Measurements from ENCODE around the gene PCDHGA6. TPM values are rescaled to one million over a fixed set of nuclear protein-coding genes. Genes with fewer than 3 reads are reported as not detected.
"Not testable (repeated sequence)": the region's sequence is repeated elsewhere in the genome, so short reads cannot be mapped to it uniquely, and the experiment has no call there.

PCDHGA6 gene
- polyA plus RNA-seq, 3 donors, result 6.4 to 8.5 (median 7.9) TPM

- not testable (repeated sequence) for DNase-seq
Measured at GRCh38 chr5:141387557-141388311, 14.0 kb downstream of the PCDHGA6 start, which contains the start of gene PCDHGB4. Gene PCDHGB4 (plus strand): TSS chr5:141387698. CDS start chr5:141387885, 187 bp downstream.

GRCh38 chr5:141388661-141389060 is 15.0 kb downstream of the PCDHGA6 start:
- no peak for DNase-seq

- no peak for DNase-seq
Measured at GRCh38 chr5:141389153-141390042, 15.7 kb downstream of the PCDHGA6 start.

GRCh38 chr5:141392429-141393198 is 18.9 kb downstream of the PCDHGA6 start, which contains the start of gene PCDHGA8:
Gene PCDHGA8 (plus strand): TSS chr5:141392633. CDS start chr5:141392814, 181 bp downstream.
- DNase-seq, result no peak

- DNase-seq, result no peak
Measured at GRCh38 chr5:141393267-141393666, 19.6 kb downstream of the PCDHGA6 start.

GRCh38 chr5:141394401-141395187 is 20.9 kb downstream of the PCDHGA6 start:
- DNase-seq, result not testable (repeated sequence)

GRCh38 chr5:141397756-141398551 is 24.3 kb downstream of the PCDHGA6 start, which contains the start of gene PCDHGB5:
Gene PCDHGB5 (plus strand): TSS chr5:141397947. CDS start chr5:141398128, 181 bp downstream.
- not testable (repeated sequence) for DNase-seq

GRCh38 chr5:141398608-141399007 is 24.9 kb downstream of the PCDHGA6 start:
- DNase-seq, result no peak

GRCh38 chr5:141399555-141400258 is 26.0 kb downstream of the PCDHGA6 start:
- no peak for DNase-seq

- DNase-seq, result no peak
Measured at GRCh38 chr5:141402553-141403243, 29.0 kb downstream of the PCDHGA6 start, which contains the start of gene PCDHGA9. Gene PCDHGA9 (plus strand): TSS chr5:141402778. CDS start chr5:141402953, 175 bp downstream.

GRCh38 chr5:141403387-141403786 is 29.7 kb downstream of the PCDHGA6 start:
- no peak for DNase-seq

GRCh38 chr5:141407790-141408505 is 34.3 kb downstream of the PCDHGA6 start, which contains the start of gene PCDHGB6:
Gene PCDHGB6 (plus strand): TSS chr5:141408021. CDS start chr5:141408203, 182 bp downstream.
- DNase-seq, result not testable (repeated sequence)

GRCh38 chr5:141409598-141410306 is 36.1 kb downstream of the PCDHGA6 start:
- no peak for DNase-seq

- DNase-seq, result no peak
Measured at GRCh38 chr5:141411575-141411974, 37.9 kb downstream of the PCDHGA6 start.

- DNase-seq, result no peak
Measured at GRCh38 chr5:141412854-141413539, 39.3 kb downstream of the PCDHGA6 start, which contains the start of gene PCDHGA10. Gene PCDHGA10 (plus strand): TSS chr5:141412987. CDS start chr5:141413176, 189 bp downstream.

GRCh38 chr5:141413540-141414069 is 39.9 kb downstream of the PCDHGA6 start:
- DNase-seq, result no peak
